Panc1 (cell line): ENCODE measurements around the gene CDK8.

ENCODE experiments used
- CTCF ChIP-seq: fragments of 450-650 bp; IDR thresholded peaks from 2 replicates; pipeline ENCODE4 v1.5.1; 2017; ENCODE audit warnings: mild to moderate bottlenecking
- POLR2AphosphoS5 ChIP-seq: IDR thresholded peaks from 2 replicates; pipeline ENCODE4 v1.6.1; 2012; ENCODE audit warnings: mild to moderate bottlenecking, low read depth, low read length, moderate library complexity
- REST ChIP-seq, 2 experiments: IDR thresholded peaks; 2 replicates each; pipeline ENCODE4 v1.6.1; 2011 to 2012; ENCODE audit warnings: low read depth in 2 of 2, control low read depth in 1 of 2, low read length in 1 of 2, mild to moderate bottlenecking in 1 of 2, moderate library complexity in 1 of 2; ENCODE audit not compliant: insufficient read depth in 1 of 2
- SIN3A ChIP-seq: IDR thresholded peaks from 2 replicates; pipeline ENCODE4 v1.6.1; 2012; ENCODE audit warnings: low read depth, mild to moderate bottlenecking, low read length, moderate library complexity, borderline replicate concordance; ENCODE audit not compliant: insufficient read depth
- TCF7L2 ChIP-seq: IDR thresholded peaks from 2 replicates; pipeline ENCODE4 v1.6.1; 2011; ENCODE audit warnings: mild to moderate bottlenecking, low read depth, low read length, inconsistent platforms

GRCh38 chr13:26236296-26236695 lies 17.6 kb upstream of the CDK8 start:
- TF ChIP-seq CTCF: no peak
- no peak for TF ChIP-seq SIN3A
- no peak for TF ChIP-seq REST (IDR thresholded peaks at IDR 0.05; ENCODE audit: insufficient read depth in 1 of 2, low read depth in 2 of 2, low read length in 1 of 2)
- TF ChIP-seq POLR2AphosphoS5: no peak
- TF ChIP-seq TCF7L2: no peak
